Adrenal gland (tissue), 12 donors: ENCODE measurements around the gene NUAK2. TPM values are rescaled to one million over a fixed set of nuclear protein-coding genes. Genes with fewer than 3 reads are reported as not detected.

ENCODE experiments used
- DNase-seq, 7 donors: peaks; one replicate each; pipeline ENCODE4 v3.0.0-alpha.2; 2019 to 2020
- H3K27ac ChIP-seq, 5 donors: fragments of 200-600 bp; sonication (generic) in 4 of 5; 1 replicate in 3 of 5; 2 replicates in 2 of 5; pipeline versions ENCODE4 v1.5.1 to v1.8.0; 2016 to 2020; ENCODE audit warnings: mild to moderate bottlenecking in 1 of 5
- H3K27me3 ChIP-seq: fragments of 200-600 bp; 2 replicates; pipeline ENCODE4 v1.8.0; 2021
- H3K36me3 ChIP-seq, 2 donors: fragments of 200-600 bp; replicated peaks in 1 of 2; 1 replicate in 1 of 2; 2 replicates in 1 of 2; pipeline versions ENCODE4 v1.5.1 to v1.8.0; 2018 to 2022
- H3K4me1 ChIP-seq, 2 donors: fragments of 200-600 bp; replicated peaks in 1 of 2; 1 replicate in 1 of 2; 2 replicates in 1 of 2; pipeline versions ENCODE4 v1.5.1 to v1.8.0; 2018 to 2021
- H3K4me3 ChIP-seq, 4 donors: fragments of 200-600 bp; sonication (generic) in 3 of 4; one replicate each; pipeline ENCODE4 v1.5.1; 2016 to 2018
- H3K9me3 ChIP-seq, 3 donors: fragments of 200-600 bp; sonication (generic) in 1 of 3; replicated peaks in 1 of 3; 1 replicate in 2 of 3; 2 replicates in 1 of 3; pipeline versions ENCODE4 v1.5.1 to v1.8.0; 2016 to 2021
- CTCF ChIP-seq, 6 experiments: fragments of 450-650 bp in 4 of 6; fragments of 200-600 bp in 2 of 6; sonication (generic) in 1 of 6; IDR thresholded peaks; 1 replicate in 5 of 6; 2 replicates in 1 of 6; pipeline versions ENCODE4 v1.5.1 to v1.8.0; 2016 to 2021; ENCODE audit warnings: antibody characterized with exemption in 6 of 6, mild to moderate bottlenecking in 2 of 6, moderate library complexity in 1 of 6
- POLR2A ChIP-seq, 2 donors: fragments of 450-650 bp; IDR thresholded peaks; one replicate each; pipeline ENCODE4 v1.6.1; 2017; ENCODE audit warnings: antibody characterized with exemption in 2 of 2, mild to moderate bottlenecking in 2 of 2, moderate library complexity in 1 of 2
- WGBS, 4 donors: extraction: QIAGEN DNeasy Blood & Tissue Kit in 2 of 4; methylation state at CpG; one replicate each; pipeline versions ENCODE4 v1.1.5 to v1.1.7; 2013 to 2017; 5-methylcytosine and 5-hydroxymethylcytosine counted together
- intact Hi-C, 2 donors: fragments of 100-400 bp; cut with DNase I; formaldehyde crosslinking; loops; one replicate each; pipeline versions ENCODE4 v1.14.1 to v1.15.0; 2022 to 2023
- polyA plus RNA-seq, 3 donors: library from polyadenylated mRNA; stranded (reverse); fragments of 200-250 nt in 2 of 3; fragments of 350-450 nt in 1 of 3; fragmentation: Illumina TruSeq in 1 of 3; extraction: RNeasy Lipid Tissue Mini Kit (QIAGEN cat#74804) in 1 of 3; gene quantifications; one replicate each; pipeline ENCODE4 v1.2.3, GENCODE V29; 2013 to 2014
- total RNA-seq, 9 donors: library from RNA; depleted of rRNA in 4 of 9; stranded (reverse); fragments of >200 nt in 4 of 9; fragments of 120-200 nt in 1 of 9; fragmentation: NEBNext Ultra II Directional in 1 of 9; extraction: Animal tissue kit (Norgen Biotek cat#: 25700) in 1 of 9; gene quantifications; one replicate each; pipeline versions ENCODE4 v1.1.0 to v1.2.4, GENCODE V29; 2013 to 2023
- donor health status: healthy with polysubstance abuse.
- donor health status: Bipolar disorder and iron deficiency.
- donor health status: DM: yes; HTN: yes; CAD: no.
- donor health status: DM: no; HTN: no; CAD: no.
- donor health status: DM: no; HTN: no; CAD: no.
- donor health status: DM: yes; HTN: yes; CAD: no.

Gene NUAK2
- total and polyA plus RNA-seq, 12 donors = 0.95 to 9.9 (median 4.0) TPM

- peak in 5 of 7 donors; percentile 35 to 70 (median 51) for DNase-seq
- intact Hi-C loops = no loop called here
- H3K27me3 ChIP-seq = no peaks in the 10 kb centered on the region
- H3K9me3 ChIP-seq = no peaks in the 10 kb centered on the region
- peak overlapping the region in 1 of 5 donors; percentile 45 for H3K27ac ChIP-seq
- no peaks in the 10 kb centered on the region for H3K36me3 ChIP-seq
- H3K4me3 ChIP-seq = no peak overlapping the region
- WGBS, 4 donors = 41 to 73% (median 69%) methylated on average over 8 of the region's 8 CpGs
- peaks cover 20 to 42% of the 10 kb centered on the region in 2 donors for H3K4me1 ChIP-seq
- no peak for TF ChIP-seq CTCF (IDR thresholded peaks at IDR 0.05)
- no peak for TF ChIP-seq POLR2A (IDR thresholded peaks at IDR 0.05)
These were observed 33.6 kb downstream of the NUAK2 start for GRCh38 chr1:205287767-205288559.

GRCh38 chr1:205287076-205287475 lies 34.5 kb downstream of the NUAK2 start:
- Histone ChIP-seq H3K27ac (no peak overlapping the region), H3K4me1 (peaks cover 20 to 42% of the 10 kb centered on the region in 2 donors)

GRCh38 chr1:205286335-205286950 lies 35.1 kb downstream of the NUAK2 start:
- intact Hi-C loops = no loop called here
- H3K27me3 ChIP-seq = no peaks in the 10 kb centered on the region
- peaks cover 20 to 42% of the 10 kb centered on the region in 2 donors for H3K4me1 ChIP-seq
- DNase-seq = no peak
- no peak for TF ChIP-seq CTCF (IDR thresholded peaks at IDR 0.05)
- TF ChIP-seq POLR2A (IDR thresholded peaks at IDR 0.05) = no peak
- 77 to 81% (median 77%) methylated on average over 7 to 9 of the region's 9 CpGs for WGBS, 4 donors
- no peaks in the 10 kb centered on the region for H3K9me3 ChIP-seq
- no peak overlapping the region for H3K27ac ChIP-seq
- no peaks in the 10 kb centered on the region for H3K36me3 ChIP-seq
- H3K4me3 ChIP-seq = no peak overlapping the region

More at GRCh38 chr1:205287076-205287475, 34.5 kb downstream of the NUAK2 start:
- WGBS, 4 donors = 64 to 90% (median 74%) methylated on average over 2 to 3 of the region's 3 CpGs
- no peaks in the 10 kb centered on the region for H3K36me3 ChIP-seq
- no peak for DNase-seq
- TF ChIP-seq POLR2A (IDR thresholded peaks at IDR 0.05) (no peak), CTCF (IDR thresholded peaks at IDR 0.05) (no peak)
- H3K9me3 ChIP-seq = no peaks in the 10 kb centered on the region
- no peak overlapping the region for H3K4me3 ChIP-seq
- H3K27me3 ChIP-seq = no peaks in the 10 kb centered on the region
- intact Hi-C loops = no loop called here

- H3K4me3 ChIP-seq = no peak overlapping the region
These were observed 36.0 kb downstream of the NUAK2 start for GRCh38 chr1:205285381-205286101.

More at GRCh38 chr1:205285381-205286101, 36.0 kb downstream of the NUAK2 start:
- Histone ChIP-seq H3K27me3 (no peaks in the 10 kb centered on the region), H3K4me1 (peaks cover 20 to 42% of the 10 kb centered on the region in 2 donors), H3K9me3 (no peaks in the 10 kb centered on the region), H3K27ac (peak overlapping the region in 4 of 5 donors; percentile 23 to 90 (median 70)), H3K36me3 (no peaks in the 10 kb centered on the region)
- WGBS, 4 donors = 51 to 57% (median 54%) methylated on average over 11 to 12 of the region's 12 CpGs
- no peak for DNase-seq
- TF ChIP-seq CTCF (IDR thresholded peaks at IDR 0.05) (no peak), POLR2A (IDR thresholded peaks at IDR 0.05) (no peak)
- intact Hi-C loops = no loop called here
